ENCODE data around the gene HIVEP1.
"Not testable (repeated sequence)": the region's sequence is repeated elsewhere in the genome, so short reads cannot be mapped to it uniquely, and the experiment has no call there.

Gene HIVEP1

DNA sequence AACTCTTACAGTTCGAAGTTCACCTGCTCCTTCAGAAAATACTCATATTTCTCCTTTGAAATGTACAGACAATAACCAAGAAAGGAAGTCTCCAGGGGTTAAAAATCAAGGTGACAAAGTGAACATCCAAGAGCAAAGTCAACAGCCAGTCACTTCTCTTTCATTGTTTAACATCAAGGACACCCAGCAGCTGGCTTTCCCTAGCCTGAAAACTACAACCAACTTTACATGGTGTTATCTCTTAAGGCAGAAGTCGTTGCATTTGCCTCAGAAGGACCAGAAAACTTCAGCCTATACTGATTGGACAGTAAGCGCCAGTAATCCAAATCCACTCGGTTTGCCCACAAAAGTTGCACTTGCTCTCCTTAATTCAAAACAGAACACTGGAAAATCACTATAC is 113.3 kb downstream of the HIVEP1 start:
- DNase-seq: no peak

GRCh38 chr6:12126051-12126450 is 113.9 kb downstream of the HIVEP1 start:
- no peak for DNase-seq

DNA sequence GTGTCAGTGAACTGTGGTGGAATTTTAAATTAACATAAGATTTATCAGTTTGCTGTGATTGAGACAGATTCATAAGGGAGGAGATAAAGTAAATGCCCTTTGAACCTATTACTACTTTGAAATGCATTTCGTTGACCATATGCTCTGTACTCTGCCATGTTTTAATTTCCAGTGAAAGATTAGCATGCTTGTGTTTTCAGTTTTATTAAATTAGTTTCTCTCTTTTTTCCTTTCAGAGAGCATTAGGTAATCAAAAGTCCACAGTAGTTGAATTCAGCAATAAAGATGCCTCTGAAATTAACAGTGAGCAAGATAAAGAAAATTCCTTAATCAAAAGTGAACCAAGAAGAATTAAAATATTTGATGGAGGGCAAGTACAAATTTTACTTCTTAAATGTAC is 117.4 kb downstream of the HIVEP1 start:
- DNase-seq: no peak

DNA sequence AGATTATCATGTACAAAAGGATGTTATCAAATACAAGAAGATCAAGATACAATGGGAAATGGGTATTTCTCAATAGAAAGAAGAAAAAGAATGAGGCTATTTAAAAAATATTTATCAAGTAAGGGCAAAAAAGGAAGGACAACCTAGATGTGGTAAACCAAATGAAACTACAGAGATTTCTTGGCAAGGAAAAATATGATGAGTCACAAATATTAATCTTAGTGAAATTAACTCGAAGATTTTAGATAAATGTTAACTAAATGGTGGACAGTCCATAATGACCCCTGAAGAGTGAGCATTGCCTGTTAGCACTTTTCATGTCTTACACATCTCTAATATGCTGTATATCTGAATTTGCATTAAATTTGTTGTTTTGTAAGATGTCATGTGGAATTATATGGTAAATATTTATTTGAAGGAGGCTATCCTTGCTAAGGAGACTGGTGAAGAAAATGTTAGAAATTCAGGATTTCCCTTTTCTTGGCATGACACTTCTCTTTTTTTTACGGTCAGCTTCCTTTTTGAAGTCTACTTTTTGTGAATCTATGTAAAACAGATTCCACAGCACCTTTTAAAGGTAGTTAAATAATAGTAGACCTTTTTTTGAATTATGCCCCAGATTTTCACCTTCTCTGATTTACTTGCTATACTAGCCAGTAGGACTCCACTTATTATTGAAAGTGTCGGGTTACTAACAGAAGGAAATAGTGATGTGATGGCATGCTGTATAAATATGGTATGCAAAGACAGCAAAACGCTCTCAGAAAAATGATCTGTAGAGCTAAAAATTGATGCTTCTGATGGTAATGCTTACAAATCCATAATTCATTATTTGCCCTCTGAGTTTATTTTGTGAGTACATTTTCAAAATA is 120.5 kb downstream of the HIVEP1 start:
- no peak for DNase-seq

DNA sequence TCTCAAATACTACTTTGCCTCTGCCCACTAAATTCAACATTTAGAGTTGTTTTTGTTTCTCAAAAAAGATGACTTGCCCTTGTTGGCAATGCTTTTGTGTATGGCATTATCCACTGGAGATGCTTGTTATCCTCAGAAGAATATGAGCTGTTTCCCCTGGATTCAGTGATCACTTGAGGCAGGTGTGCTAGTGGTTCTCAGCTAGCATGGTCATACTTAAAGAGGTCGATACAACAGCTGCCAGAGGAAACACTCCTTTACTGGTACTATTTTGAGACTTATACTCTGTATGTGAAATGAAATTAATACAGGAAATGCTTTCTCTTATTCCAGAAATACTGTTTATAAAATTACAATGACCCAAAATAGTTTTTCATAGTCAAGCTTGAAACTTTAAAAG is 122.5 kb downstream of the HIVEP1 start:
- no peak for DNase-seq

DNA sequence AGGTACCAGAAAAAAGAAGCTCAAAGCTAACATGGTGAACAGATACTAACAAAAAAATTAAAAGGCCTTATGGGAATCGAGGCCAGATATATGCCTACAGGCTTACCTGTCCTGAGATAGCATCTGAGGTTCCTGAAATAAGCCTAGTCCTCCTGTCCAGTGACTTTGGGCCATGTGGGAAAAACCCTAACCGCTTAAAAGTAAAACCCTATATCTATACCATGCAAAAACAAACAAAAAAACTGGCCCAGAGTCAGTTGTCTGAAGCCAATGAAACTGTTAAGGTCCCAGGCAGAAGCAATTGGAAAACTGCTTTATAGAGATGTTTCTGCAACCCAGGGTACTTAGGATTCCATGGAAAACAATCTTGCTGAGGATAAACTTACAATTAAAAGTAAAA is 122.9 kb downstream of the HIVEP1 start:
- no peak for DNase-seq

DNA sequence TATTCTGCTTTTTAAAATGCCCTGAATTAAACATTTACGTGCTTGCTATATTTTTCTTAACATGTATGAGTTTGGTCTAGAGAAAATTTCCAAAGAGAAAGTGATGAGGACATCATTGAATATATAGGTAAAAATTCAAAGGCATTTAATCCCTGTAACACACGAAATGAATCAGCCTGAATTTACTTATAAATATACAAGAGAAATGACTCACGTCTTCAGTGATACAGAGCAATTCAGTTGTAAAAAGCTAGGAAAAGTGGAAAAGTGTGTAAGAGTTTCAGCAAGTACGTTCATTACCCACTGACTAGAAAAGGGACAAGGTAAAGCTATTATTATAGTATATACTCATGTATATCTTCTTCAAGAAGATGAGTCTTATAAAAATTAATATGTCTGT is 124.8 kb downstream of the HIVEP1 start:
- DNase-seq: no peak

GRCh38 chr6:12137480-12137879 is 125.4 kb downstream of the HIVEP1 start:
- no peak for DNase-seq

DNA sequence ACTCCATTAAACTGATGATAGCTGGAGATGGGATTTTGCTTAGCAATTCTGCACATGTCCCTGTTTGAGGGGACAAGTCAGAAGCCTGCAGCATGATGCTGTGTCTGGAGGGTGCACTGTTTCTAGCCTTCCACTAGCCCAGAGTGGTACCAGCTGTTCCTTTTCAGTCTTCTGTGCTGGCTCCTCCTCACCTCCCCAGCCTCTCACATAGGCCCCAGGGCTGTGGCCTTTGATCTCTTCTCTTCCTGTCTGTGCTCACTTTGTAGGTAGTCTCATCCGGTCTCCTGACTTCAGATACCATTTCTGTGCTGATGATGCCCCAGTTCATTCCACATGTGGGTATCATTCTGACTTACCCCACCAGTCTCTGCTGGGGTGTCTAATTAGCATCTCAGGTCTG is 126.3 kb downstream of the HIVEP1 start:
- DNase-seq: no peak

DNA sequence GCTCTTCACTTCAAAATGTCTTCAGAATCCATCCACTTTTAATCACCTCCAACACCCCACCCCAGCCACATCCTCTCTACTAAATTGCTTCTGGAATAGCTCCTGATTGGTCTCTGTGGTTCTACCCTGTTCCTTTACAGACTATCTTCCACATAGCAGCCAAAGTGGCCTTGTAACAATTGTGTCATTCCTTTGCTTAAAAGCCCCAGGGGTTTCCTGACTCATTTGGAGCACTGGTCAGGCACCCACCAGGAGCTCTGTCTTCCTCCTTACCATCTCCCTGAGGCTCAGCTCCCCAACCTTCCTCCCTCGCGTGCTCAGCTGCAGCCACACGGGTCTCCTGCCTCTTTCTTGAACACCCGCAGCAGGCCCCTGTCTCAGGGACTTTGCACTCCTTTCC is 126.8 kb downstream of the HIVEP1 start:
- no peak for DNase-seq

DNA sequence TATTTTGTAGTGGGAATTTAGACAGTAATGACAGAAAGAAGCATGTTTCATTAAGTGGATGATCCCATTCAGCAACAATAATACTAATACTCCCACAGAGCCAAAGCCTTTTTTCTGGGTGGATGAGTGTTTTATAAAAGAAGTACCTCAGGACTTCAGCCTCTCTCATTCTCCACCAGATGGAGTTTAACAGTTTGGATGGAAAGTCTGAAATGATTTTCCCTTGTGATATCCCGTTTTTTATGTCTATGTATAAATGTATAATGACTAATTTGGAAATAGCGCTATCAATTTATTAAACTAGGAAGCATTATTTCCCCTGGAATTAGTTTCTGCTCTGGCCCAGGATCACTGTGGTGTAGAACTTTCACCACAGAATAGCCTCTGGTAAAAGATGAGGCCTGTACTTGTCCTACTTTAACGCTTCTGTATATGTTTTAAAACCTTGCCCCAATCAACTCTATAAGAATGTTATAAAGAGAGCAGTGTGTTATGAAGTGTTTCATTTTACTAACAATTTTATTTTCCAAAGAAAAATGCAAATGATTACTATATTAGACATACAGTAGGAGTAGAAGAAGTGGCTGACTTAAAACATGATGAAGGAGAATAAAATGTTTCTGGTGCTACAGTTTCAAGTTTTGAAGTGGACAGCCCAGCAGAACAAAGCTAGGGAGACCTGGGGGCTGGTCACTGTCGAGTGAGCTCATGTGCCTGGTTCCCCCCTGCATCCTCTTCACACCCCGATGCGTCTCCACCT is 135.6 kb downstream of the HIVEP1 start:
- DNase-seq: no peak

DNA sequence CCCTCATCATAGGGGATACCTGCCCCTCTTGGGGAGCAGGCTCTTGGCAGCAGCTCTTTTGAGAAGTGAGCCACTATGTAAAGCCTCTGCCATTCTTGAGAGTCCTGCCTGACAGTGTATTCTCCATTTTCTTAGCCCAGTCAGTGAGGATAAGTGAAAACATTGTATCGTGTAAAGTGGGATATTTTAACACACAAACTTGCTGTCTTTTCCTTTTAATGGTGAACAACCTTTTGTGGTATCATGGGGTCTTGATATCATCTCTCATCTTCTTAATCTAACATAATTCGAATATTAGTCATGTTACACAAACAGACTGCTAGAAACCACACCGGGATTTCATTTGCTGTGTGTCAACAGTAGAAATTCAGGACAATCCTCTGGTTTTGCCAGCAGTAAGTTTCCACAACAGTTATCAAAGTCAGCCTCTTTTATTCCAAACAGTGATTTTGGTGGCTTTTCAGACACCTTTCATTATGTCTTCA is 136.2 kb downstream of the HIVEP1 start:
- DNase-seq: no peak

GRCh38 chr6:12148841-12149240 is 136.7 kb downstream of the HIVEP1 start:
- no peak for DNase-seq

- DNase-seq: no peak
These were observed 137.9 kb downstream of the HIVEP1 start for GRCh38 chr6:12149944-12150510.

GRCh38 chr6:12150812-12151432 is 138.8 kb downstream of the HIVEP1 start:
- peak in 1 of 2 experiments; percentile 7 for DNase-seq

- DNase-seq: no peak
These were observed 139.3 kb downstream of the HIVEP1 start for GRCh38 chr6:12151433-12151820.

- DNase-seq: no peak
These were observed 140.2 kb downstream of the HIVEP1 start for GRCh38 chr6:12152023-12152970.

- not testable (repeated sequence) for DNase-seq
These were observed 143.7 kb downstream of the HIVEP1 start for GRCh38 chr6:12155769-12156168.

- no peak for DNase-seq
These were observed 146.7 kb downstream of the HIVEP1 start for GRCh38 chr6:12158686-12159415.

DNA sequence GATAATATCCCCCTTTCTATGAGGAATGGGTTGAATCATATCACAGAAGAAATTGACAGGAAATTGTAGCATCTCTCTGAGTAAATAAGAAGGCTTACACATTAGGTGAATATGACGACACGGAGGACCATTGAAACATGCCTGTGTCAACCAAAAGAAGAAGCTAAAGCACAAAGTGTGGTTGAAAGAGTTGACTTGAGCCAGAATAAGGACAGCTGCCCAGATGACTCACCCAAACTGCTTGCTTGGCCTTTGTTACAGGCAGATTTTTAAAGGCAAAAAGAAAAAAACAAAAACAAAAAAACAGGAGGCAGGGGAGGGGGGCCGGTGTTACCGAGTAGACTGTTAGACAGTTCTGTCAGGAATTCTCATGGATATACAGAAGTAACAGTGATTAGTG is 148.2 kb downstream of the HIVEP1 start:
- no peak for DNase-seq

DNA sequence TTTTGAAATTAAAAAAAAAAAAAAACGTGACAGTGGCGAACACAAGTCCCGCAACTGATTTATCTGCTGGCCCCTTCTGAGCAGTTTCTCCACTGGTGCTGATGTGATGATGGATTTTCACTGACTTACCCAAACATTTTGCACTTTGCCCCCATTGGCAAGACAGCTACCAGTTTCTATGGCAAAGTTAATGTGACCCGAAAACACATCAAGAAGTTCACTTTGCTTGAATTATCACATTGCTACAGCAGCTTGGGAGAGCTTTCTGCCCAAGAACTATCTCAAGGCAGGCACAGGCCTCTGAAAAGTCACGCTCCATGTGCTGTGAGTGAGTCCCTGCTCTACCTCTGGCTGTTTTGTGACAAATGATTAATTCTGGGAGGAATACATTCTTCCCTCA is 150.1 kb downstream of the HIVEP1 start:
- DNase-seq: no peak
